NCI-H510A treated with DMSO at 0.1 percent for 48 hours (cell line): ENCODE results near the gene CBX8.

Experiments
- DNase-seq: peaks from one replicate; lab custom pipeline; 2025; lab: John Stamatoyannopoulos, UW

The CBX8 gene

DNA sequence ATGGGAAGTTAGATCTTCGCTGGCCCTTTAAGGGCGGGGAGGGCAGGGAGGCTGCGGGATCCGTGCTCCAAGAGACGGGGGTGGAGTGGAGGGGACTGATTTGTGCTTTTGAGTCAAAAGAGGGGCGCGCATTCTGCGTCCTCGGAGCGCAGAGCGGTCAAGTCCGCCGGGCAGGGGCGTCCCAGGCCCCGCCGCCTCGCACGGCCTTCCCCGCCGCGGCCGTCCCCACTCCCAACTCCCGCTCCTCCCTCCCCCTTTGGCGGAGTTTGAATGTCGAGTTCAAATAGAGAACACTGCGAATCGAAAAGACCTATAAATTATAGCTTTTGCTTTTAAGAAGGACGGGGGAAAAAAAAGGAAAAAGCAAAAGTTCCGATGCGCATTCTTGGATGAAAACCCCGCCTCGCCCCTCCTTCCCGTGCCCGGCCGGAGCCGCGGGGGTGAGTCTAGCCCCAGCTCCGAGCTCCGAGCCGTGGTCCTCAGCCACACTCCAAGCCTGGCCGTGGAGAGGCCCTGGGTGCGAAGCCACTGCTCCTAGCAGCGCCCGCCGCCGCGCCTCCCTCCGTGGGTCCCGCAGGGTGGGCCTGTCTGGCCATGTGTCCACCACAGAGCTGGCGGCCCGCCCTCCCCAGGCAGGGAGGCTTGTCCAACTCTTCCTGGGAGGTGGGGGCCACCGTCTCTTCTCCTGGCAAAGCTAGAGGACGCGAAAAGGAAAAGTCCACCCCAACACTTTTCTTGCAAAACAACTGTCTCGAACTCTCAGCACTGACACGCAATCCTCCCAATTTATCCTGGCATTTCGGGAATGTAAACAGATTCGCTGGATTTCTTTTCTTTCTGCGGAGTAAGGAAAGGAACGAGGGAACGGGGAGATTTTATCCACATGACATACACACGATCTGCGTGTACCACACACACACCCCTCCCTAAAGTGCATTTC, 3.6 kb downstream of the CBX8 start:
- no peak for DNase-seq

DNA sequence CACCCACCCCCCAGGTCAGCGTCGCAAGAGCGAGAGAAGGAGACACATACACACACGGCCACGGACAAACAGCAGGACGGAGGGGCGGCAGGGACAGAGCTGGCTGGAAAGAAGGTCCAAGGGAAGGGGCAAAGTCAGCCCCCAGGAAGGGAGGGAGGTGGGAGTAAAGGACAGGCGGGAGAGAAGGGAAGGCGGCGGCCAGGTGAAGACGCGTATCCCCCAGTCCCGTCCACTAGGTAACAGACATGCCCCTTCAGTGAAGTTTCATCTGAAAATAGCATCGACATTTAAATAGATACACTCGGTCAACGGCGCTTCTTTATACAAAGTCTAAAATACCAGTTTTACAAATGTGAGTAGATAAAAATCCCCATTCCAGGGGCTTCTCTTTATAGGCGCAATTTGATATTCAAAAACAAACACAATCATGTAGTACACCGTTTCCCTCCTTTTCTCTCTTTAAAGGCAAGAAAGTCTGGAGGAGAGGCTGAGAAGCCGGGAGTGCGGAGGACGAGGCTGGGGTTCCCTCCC, 4.5 kb downstream of the CBX8 start:
- DNase-seq, result no peak

DNA sequence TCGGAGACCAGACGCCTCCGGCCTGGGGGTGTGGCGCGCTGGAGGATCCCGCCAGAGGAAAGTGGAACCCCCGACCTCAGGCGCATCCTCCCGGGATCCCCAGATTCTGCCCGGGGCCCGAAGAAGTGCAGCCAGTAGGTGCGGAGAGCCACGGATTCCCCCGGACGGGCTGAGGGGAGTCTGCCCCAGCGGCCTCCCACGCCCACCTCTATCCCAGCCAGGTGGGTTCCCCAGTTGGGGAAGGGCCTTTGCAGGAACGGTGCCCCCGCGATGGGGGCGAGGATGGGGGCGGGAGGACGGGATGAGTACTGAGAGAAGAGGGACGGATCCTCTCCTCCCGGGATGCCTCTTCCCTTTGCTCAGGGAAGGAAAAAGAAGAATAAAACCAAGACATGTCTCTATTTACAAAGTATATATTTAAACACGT, 5.1 kb downstream of the CBX8 start:
- no peak for DNase-seq

GRCh38 chr17:79790805-79791734, 5.8 kb downstream of the CBX8 start:
- DNase-seq, result no peak

DNA sequence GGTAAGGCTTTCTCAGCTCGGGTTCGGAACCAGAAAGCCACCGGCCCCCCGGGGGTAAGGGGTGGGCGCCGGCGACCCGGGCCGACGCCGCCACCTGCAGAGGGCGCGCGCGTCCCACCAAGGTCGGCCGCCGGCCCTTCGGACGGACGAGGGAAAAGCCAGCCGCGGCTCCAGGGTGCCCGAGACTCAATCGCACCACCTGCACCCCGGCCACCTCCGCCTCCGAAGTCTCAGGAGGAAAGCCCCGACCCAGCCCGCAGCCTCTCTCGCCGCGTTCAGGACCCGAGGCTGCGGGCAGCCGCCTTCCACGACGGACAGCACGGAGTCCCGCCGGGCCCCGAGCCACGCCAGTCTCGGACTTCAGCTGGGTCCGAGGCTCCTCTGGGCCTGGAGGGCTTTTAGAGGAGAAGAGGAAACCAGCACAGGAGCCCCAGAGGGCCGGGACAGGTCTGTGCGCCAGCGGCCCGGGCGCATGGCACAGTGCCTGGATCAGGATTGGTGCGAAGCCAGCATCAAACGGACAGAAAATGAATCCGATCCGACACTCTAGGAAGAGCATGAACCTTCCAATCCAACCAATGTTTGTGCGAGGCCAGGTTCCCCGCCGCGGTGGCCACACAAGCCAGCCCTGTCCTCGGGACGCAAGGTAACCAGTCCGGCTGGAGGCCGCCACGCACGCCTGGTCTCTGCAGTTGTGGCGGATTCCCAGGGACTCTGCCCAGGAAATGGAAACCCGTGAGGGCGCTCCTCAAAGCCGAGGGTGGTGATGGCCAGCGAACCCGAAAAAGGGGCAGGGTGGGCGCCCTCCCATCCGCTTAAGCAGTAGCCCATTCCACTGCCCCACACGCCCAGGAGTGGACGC, 6.7 kb downstream of the CBX8 start:
- no peak for DNase-seq

DNA sequence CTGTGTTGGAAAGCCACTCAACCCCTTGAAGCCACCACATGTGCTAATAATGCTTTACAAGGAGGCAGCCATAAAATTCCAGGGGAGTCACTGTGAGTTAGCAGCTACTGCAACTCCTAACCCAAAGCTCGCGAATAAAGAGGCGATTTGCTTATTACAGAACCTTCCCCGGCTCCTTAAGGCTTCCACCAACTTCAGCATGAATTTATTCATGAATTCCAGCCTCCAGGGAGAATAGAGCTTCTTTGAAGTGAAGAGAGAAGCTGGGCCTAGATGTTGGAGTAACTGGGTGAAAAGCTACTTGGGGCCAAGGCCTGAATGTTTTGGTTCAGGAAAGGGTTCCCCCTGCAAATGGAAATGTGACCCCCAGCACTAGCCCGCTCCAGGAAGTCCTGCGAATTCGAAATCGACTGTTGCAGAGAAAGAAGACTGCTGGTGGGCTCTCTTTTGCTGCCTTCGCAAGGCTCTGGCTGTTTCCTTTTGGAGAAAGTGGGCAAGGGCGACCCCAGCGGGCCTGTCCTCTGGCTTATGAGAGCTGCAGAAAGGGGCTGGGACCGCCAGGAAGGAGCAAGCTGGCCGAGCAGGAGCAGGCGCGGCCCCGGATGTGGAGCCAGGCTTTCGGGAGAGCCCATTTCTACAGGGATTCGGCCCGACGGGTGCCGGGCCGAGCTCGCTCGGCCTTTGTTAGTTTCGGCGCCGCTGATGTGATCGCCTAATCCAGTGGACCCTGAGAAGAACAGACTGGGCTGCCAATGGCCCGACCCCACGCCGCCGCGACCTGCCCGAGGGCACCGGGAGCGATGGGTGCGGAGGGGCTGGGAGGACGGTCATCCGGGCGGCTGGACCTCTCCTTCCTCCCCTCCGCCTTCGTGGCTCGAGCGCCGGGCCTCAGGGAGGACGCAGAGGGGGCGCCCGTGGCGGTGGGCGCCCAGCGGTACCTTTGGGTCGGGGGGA, 7.6 kb downstream of the CBX8 start:
- DNase-seq, result no peak

- no peak for DNase-seq
Observed at GRCh38 chr17:79788455-79788854, 8.4 kb downstream of the CBX8 start.

- DNase-seq, result no peak
Observed at GRCh38 chr17:79786930-79787643, 9.8 kb downstream of the CBX8 start.

DNA sequence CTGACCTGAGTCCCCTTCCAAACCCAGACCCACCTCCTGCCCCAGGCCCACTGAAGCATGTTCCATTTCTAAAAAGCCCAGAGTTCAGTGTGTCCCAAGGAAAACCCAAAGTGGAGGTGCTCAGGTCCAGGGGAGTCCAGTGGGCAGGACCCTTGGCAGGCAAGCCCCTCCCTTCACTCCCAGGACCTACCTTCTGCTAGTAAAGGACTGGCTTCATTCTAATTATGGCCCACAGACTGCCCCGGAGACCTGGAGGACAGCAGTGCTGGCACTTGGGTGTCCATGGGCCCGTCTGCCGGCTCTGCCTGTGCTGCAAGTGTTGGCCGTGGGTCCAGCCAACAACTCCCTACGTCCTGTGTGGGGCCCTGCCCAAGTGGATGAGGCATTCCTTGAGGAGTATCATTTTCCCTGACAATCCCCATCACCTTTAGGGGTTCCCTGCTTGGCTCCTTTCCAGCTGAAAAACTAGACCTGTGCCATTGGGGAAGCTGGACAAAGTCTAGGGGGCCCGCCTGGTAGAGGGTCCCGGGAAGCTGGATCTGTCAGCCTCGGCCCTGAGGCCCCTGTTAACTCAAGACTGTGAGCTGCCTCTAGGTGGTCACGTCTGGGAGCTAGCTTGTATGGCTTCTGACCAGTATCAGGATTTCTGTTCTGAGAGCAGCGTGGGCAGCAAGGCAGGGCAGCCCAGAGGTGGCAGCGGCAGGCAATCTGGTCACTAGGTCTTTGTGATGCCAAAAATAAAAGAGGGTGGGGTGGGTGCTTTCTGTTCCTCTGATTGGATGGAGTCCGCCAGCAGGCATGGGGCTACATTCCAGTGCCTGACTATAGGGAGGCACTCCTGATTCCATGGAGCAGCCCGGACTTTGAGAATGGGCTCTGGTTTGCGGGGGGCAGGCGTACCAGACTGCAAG, 10.7 kb downstream of the CBX8 start:
- no peak for DNase-seq

- DNase-seq, result no peak
Observed at GRCh38 chr17:79785017-79785899, 11.6 kb downstream of the CBX8 start.

DNA sequence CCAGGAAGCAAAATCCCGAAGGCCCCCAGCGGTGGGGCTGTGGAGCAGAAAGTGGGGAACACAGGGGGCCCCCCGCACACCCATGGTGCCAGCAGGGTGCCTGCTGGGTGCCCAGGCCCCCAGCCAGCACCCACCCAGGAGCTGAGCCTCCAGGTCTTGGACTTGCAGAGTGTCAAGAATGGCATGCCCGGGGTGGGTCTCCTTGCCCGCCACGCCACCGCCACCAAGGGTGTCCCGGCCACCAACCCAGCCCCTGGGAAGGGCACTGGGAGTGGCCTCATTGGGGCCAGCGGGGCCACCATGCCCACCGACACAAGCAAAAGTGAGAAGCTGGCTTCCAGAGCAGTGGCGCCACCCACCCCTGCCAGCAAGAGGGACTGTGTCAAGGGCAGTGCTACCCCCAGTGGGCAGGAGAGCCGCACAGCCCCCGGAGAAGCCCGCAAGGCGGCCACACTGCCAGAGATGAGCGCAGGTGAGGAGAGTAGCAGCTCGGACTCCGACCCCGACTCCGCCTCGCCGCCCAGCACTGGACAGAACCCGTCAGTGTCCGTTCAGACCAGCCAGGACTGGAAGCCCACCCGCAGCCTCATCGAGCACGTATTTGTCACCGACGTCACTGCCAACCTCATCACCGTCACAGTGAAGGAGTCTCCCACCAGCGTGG, 12.4 kb downstream of the CBX8 start:
- DNase-seq, result no peak

DNA sequence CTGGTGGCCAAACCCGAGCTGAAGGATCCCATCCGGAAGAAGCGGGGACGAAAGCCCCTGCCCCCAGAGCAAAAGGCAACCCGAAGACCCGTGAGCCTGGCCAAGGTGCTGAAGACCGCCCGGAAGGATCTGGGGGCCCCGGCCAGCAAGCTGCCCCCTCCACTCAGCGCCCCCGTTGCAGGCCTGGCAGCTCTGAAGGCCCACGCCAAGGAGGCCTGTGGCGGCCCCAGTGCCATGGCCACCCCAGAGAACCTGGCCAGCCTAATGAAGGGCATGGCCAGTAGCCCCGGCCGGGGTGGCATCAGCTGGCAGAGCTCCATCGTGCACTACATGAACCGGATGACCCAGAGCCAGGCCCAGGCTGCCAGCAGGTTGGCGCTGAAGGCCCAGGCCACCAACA, 13.0 kb downstream of the CBX8 start:
- DNase-seq, result no peak

DNA sequence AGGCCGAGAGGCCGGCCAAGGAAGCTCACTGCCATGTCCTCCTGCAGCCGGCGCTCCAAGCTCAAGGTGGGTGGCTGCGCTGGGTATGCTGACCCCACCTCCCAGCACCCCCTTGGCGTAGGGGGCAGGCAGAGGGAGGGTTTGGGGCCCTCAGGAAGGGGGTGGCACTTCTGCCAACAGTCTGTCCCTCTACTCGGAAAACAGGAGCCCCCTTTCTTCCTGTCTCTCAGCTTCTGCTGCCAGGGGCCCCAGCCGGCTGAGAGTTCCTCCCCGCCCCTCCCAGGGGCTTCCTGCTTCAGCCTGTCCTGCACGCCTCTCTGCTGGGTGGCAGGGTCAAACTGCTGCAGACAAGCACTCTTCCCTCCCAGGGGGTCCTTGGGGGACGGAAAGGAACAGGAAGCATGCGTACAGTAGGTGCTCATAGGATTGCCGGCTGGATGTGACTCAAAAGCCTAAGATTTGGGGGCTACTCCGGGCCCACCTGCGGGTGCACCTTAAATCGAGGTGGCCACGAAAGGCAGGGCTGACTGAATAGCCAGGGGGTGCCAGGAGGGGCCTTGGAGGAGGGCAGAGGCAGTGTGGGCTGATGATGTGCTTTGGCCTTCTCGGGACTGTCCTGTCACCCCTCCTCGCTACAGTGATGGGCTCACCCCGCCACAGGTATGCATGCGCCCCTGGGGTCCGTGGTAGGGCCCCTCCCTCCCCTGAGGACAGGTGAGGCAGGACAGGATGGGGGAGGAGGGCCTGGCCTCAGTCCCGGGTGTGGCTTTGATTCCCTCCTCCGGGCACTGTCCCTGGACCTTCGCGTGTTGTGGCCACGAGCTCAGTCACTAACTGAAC, 14.9 kb downstream of the CBX8 start:
- DNase-seq, result no peak

GRCh38 chr17:79781012-79781650, 15.7 kb downstream of the CBX8 start:
- DNase-seq, result no peak

DNA sequence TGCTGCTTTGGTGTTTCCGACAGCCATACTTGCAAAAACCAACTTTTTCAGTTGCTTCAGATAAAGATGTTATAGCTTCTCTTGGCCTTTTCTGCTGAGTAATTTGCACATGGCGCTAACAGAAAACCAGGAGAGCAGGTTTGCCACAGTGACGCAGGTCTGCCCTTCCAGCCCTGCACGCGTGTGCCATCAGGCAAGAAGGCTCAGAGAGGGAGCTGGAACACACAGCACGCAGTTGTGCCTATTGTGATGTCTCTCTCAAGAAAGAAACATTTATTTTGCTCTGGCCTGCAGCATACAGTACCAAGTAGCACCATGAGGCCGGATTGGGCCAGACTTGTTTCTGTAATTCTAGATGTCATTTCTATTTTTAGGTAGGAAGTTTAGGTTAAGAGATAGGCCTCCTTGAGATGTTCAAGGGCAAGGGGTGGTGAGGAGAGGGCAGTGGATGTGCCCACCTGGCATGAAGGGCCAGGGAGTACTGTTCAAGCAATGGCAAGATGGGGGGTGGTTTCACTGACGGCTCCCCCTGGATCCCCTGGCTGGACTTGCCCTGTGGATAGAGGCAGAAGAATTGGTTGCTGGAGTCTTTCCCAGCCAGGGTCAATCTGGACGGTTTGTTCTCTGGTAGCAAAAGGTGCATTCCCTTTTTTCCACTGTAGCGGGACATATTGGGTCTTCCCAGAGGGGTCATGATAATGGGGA, 17.1 kb downstream of the CBX8 start:
- no peak for DNase-seq
